Keratinocyte (primary cell): ENCODE data around the gene TPM3. TPM values are rescaled to one million over a fixed set of nuclear protein-coding genes. Genes with fewer than 3 reads are reported as not detected.

Source experiments
- DNase-seq: peaks from one replicate; pipeline ENCODE4 v3.0.0-alpha.2; 2011; ENCODE audit warnings: low read depth, missing footprints, low spot score
- FAIRE-seq: peaks from 2 replicates; lab custom pipeline; 2011; peaks lifted over from hg19 to GRCh38; lab: Jason Lieb, UNC
- H2AFZ ChIP-seq: 2 replicates; pipeline ENCODE4 v1.6.0; 2012; ENCODE audit warnings: low read length, control low read depth, inconsistent platforms; ENCODE audit not compliant: control insufficient read depth
- H3K27ac ChIP-seq: 2 replicates; pipeline ENCODE4 v1.5.1; 2011; ENCODE audit warnings: low read length; ENCODE audit not compliant: control insufficient read depth, insufficient read depth
- H3K27me3 ChIP-seq: 3 replicates; pipeline ENCODE4 v1.6.0; 2011; ENCODE audit warnings: low read length; ENCODE audit not compliant: control insufficient read depth, insufficient read depth; ENCODE audit errors: extremely low read depth
- H3K36me3 ChIP-seq, 2 experiments: 2 replicates in 1 of 2; 3 replicates in 1 of 2; pipeline ENCODE4 v1.5.1; 2011; ENCODE audit warnings: low read length in 2 of 2, mild to moderate bottlenecking in 1 of 2; ENCODE audit not compliant: control insufficient read depth in 2 of 2, insufficient read depth in 2 of 2; ENCODE audit errors: extremely low read depth in 1 of 2
- H3K4me1 ChIP-seq: 3 replicates; pipeline ENCODE4 v1.5.1; 2011; ENCODE audit warnings: low read length; ENCODE audit not compliant: control insufficient read depth, insufficient read depth; ENCODE audit errors: extremely low read depth
- H3K4me2 ChIP-seq: 3 replicates; pipeline ENCODE4 v1.6.0; 2011; ENCODE audit warnings: low read depth, low read length; ENCODE audit not compliant: control insufficient read depth, insufficient read depth; ENCODE audit errors: extremely low read depth
- H3K4me3 ChIP-seq, 3 experiments: fragments of 200-600 bp in 1 of 3; sonication (generic) in 1 of 3; 2 replicates in 2 of 3; 3 replicates in 1 of 3; pipeline ENCODE4 v1.5.1; 2011 to 2016; ENCODE audit warnings: low read length in 3 of 3, mild to moderate bottlenecking in 3 of 3, control low read depth in 2 of 3, inconsistent platforms in 1 of 3, low read depth in 1 of 3, mixed read lengths in 1 of 3, mixed run types in 1 of 3, moderate library complexity in 1 of 3; ENCODE audit not compliant: control insufficient read depth in 2 of 3, insufficient read depth in 2 of 3; ENCODE audit errors: extremely low read depth in 1 of 3
- H3K79me2 ChIP-seq: 2 replicates; pipeline ENCODE4 v1.6.0; 2012; ENCODE audit warnings: low read length; ENCODE audit not compliant: control insufficient read depth, insufficient read depth
- H3K9ac ChIP-seq: 3 replicates; pipeline ENCODE4 v1.6.0; 2011; ENCODE audit warnings: low read length; ENCODE audit not compliant: control insufficient read depth, insufficient read depth; ENCODE audit errors: extremely low read depth
- H3K9me1 ChIP-seq: 3 replicates; pipeline ENCODE4 v1.6.0; 2011; ENCODE audit warnings: low read length; ENCODE audit not compliant: control insufficient read depth, insufficient read depth; ENCODE audit errors: extremely low read depth
- H3K9me3 ChIP-seq: 2 replicates; pipeline ENCODE4 v1.5.1; 2012; ENCODE audit warnings: low read depth, low read length; ENCODE audit not compliant: control insufficient read depth
- H4K20me1 ChIP-seq: 3 replicates; pipeline ENCODE4 v1.6.0; 2011; ENCODE audit warnings: low read length; ENCODE audit not compliant: control insufficient read depth, insufficient read depth; ENCODE audit errors: extremely low read depth
- CTCF ChIP-seq, 3 experiments: IDR thresholded peaks in 1 of 3; conservative IDR thresholded peaks in 1 of 3; optimal IDR thresholded peaks in 1 of 3; 2 replicates in 2 of 3; 3 replicates in 1 of 3; pipeline versions ENCODE3 to v1.5.1; 2011; ENCODE audit warnings: low read length in 3 of 3, mild to moderate bottlenecking in 3 of 3, moderate library complexity in 2 of 3, control low read depth in 1 of 3, inconsistent platforms in 1 of 3; ENCODE audit not compliant: insufficient read depth in 2 of 3; ENCODE audit errors: extremely low read depth in 1 of 3
- EZH2 ChIP-seq: IDR thresholded peaks from one replicate; pipeline ENCODE4 v1.6.1; 2012; ENCODE audit warnings: inconsistent platforms, mild to moderate bottlenecking, low read length, moderate library complexity
- dilution Hi-C: fragments of 300-500 bp; cut with MboI; formaldehyde crosslinking; loops from one replicate; pipeline ENCODE4 v1.7.0; 2020; ENCODE audit warnings: low sequenced_read_pairs; ENCODE audit not compliant: extremely low pct_ligation_motif_present
- polyA plus RNA-seq, 5 experiments: library from polyadenylated mRNA; depleted of rRNA in 3 of 5; stranded (reverse) in 3 of 5; stranded (forward) in 1 of 5; unstranded in 1 of 5; fragments of >200 nt; gene quantifications; 1 replicate in 1 of 5; 2 replicates in 3 of 5; 3 replicates in 1 of 5; pipeline versions ENCODE4 v1.2.1 to v1.2.3, GENCODE V29; 2011 to 2012; ENCODE audit warnings: missing spikeins in 2 of 5, low read depth in 1 of 5, low replicate concordance in 1 of 5

Gene TPM3
- polyA plus RNA-seq, 1 donor (not counting 4 experiments of a cell fraction or from before 2014, with no cell fraction given), result 585 TPM

GRCh38 chr1:154221278-154222001 lies 29.5 kb upstream of the TPM3 start:
- dilution Hi-C loops, result no loop called here
- peak overlapping the region; percentile 75 for H3K4me2 ChIP-seq
- TF ChIP-seq EZH2, result no peak
- TF ChIP-seq CTCF (optimal IDR thresholded peaks at IDR 0.05 in 1 of 3, IDR thresholded peaks at IDR 0.05 in 1 of 3, conservative IDR thresholded peaks at IDR 0.05 in 1 of 3; ENCODE audit: extremely low read depth in 1 of 3, insufficient read depth in 2 of 3, low read length in 3 of 3), result no peak
- H3K36me3 ChIP-seq, result peaks cover 4 to 27% of the 10 kb centered on the region in 2 experiments
- H4K20me1 ChIP-seq, result peaks cover 7% of the 10 kb centered on the region
- peak overlapping the region; percentile 88 for H3K27ac ChIP-seq
- H3K4me1 ChIP-seq, result peaks cover 16% of the 10 kb centered on the region
- H2AFZ ChIP-seq, result no peak overlapping the region
- H3K27me3 ChIP-seq, result no peaks in the 10 kb centered on the region
- H3K9me3 ChIP-seq, result no peaks in the 10 kb centered on the region
- peaks cover 92% of the 10 kb centered on the region for H3K79me2 ChIP-seq
- peak overlapping the region; percentile 91 to 99 (median 94) for H3K4me3 ChIP-seq
- FAIRE-seq (no peak), DNase-seq (no peak)
- peak overlapping the region; percentile 97 for H3K9ac ChIP-seq
- peaks cover 3% of the 10 kb centered on the region for H3K9me1 ChIP-seq

- DNase-seq (no peak), FAIRE-seq (no peak)
- H3K4me1 ChIP-seq, result peaks cover 16% of the 10 kb centered on the region
- H4K20me1 ChIP-seq, result peaks cover 7% of the 10 kb centered on the region
- dilution Hi-C loops, result no loop called here
- H3K79me2 ChIP-seq, result peaks cover 92% of the 10 kb centered on the region
- no peaks in the 10 kb centered on the region for H3K27me3 ChIP-seq
- H3K4me2 ChIP-seq, result no peak overlapping the region
- H3K4me3 ChIP-seq, result peak overlapping the region; percentile 91 to 99 (median 94)
- no peak for TF ChIP-seq EZH2
- no peak for TF ChIP-seq CTCF (optimal IDR thresholded peaks at IDR 0.05 in 1 of 3, IDR thresholded peaks at IDR 0.05 in 1 of 3, conservative IDR thresholded peaks at IDR 0.05 in 1 of 3; ENCODE audit: extremely low read depth in 1 of 3, insufficient read depth in 2 of 3, low read length in 3 of 3)
- H3K9me1 ChIP-seq, result peaks cover 3% of the 10 kb centered on the region
- H3K36me3 ChIP-seq, result peaks cover 4 to 22% of the 10 kb centered on the region in 2 experiments
- no peaks in the 10 kb centered on the region for H3K9me3 ChIP-seq
- no peak overlapping the region for H2AFZ ChIP-seq
- H3K9ac ChIP-seq, result peak overlapping the region; percentile 97
- H3K27ac ChIP-seq, result peak overlapping the region; percentile 88
Observed at GRCh38 chr1:154220970-154221277, 29.0 kb upstream of the TPM3 start.
